Activated T-cell treated with anti-CD3 and anti-CD28 coated beads, Interleukin-2, amount 50 U/mL, for 72 hours (primary cell): ENCODE measurements around the gene CAGE1. TPM values are rescaled to one million over a fixed set of nuclear protein-coding genes. Genes with fewer than 3 reads are reported as not detected.

ENCODE experiments used
- ATAC-seq, 2 donors: fragments of 150-1000 bp; cut with Tn5 transposase; replicated peaks in 1 of 2; 2 replicates each; pipeline ENCODE4 v1.10.0; 2021; ENCODE audit warnings: moderate library complexity in 2 of 2, mild to moderate bottlenecking in 1 of 2
- DNase-seq, 2 donors: peaks; one replicate each; pipeline ENCODE4 v3.0.0; 2021 to 2022; ENCODE audit warnings: mixed read lengths in 1 of 2
- H3K27ac Mint-ChIP-seq: one replicate; pipeline ENCODE4 v1.8.0; 2022; ENCODE audit warnings: mild to moderate bottlenecking, moderate library complexity, mixed read lengths
- H3K27me3 Mint-ChIP-seq: one replicate; pipeline ENCODE4 v1.8.0; 2022; ENCODE audit warnings: low read depth, mixed read lengths
- H3K36me3 Mint-ChIP-seq, 2 donors: one replicate each; pipeline ENCODE4 v1.8.0; 2022; ENCODE audit warnings: mixed read lengths in 2 of 2, mild to moderate bottlenecking in 1 of 2; ENCODE audit not compliant: insufficient read depth in 2 of 2
- H3K4me1 Mint-ChIP-seq: one replicate; pipeline ENCODE4 v1.8.0; 2022; ENCODE audit warnings: low read depth, mixed read lengths
- H3K4me3 Mint-ChIP-seq, 2 donors: one replicate each; pipeline ENCODE4 v1.8.0; 2022; ENCODE audit warnings: mild to moderate bottlenecking in 2 of 2, mixed read lengths in 2 of 2, moderate library complexity in 2 of 2
- H3K9me3 Mint-ChIP-seq, 2 donors: one replicate each; pipeline ENCODE4 v1.8.0; 2022; ENCODE audit warnings: mixed read lengths in 2 of 2
- total RNA-seq, 2 donors: library from RNA; stranded (reverse); gene quantifications; one replicate each; pipeline ENCODE4 v1.2.3, GENCODE V29; 2022

CAGE1 gene
- total RNA-seq, 2 donors from 2014 or later = 0.25 to 0.31 TPM

DNA sequence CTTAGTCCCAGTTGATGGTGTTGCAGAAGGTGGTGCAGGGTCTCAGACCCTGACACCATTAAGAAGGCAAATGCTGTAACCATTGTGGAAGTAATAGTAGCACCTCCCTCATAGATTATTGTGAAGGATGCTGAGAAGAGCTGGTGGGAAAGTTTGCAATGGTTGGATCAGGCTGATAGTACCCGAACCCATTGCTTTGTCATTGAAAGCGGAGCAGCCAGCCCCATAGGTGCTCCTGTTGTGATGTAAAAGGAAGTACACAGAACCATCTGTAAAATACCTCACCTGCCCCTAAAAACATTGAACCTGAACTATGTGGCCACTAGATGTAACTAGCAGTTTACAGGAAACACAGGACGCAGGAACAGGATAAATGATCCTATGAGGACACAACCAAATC lies 31.5 kb upstream of the CAGE1 start:
- H3K4me3 Mint-ChIP-seq = no peak overlapping the region
- H3K4me1 Mint-ChIP-seq = no peaks in the 10 kb centered on the region

DNA sequence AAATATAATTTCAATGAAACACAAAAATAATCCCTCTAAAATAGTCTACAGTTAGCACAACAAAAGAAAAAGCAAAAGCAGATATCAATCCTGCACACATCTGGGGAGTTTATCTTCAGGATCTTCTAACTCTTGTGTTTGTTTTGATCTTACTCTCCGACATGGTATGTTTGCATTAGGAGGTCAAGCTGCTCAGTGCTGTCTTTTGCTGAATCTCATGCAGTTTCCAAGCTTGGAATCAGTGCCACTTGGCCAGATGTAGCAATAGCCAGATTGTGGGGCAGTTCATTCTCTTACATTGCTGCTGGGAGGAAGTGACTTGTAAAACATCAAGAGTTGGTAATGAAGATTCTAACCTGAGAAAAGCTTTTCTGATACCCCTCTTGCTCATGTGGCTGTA lies 29.5 kb upstream of the CAGE1 start:
- Mint-ChIP-seq H3K27me3 (no peaks in the 10 kb centered on the region), H3K27ac (no peak overlapping the region), H3K9me3 (no peaks in the 10 kb centered on the region), H3K4me3 (no peak overlapping the region), H3K36me3 (peaks cover 8 to 22% of the 10 kb centered on the region in 2 donors), H3K4me1 (no peaks in the 10 kb centered on the region)
- DNase-seq (no peak), ATAC-seq (no peak)

More for the DNA sequence above, 31.5 kb upstream of the CAGE1 start:
- H3K27ac Mint-ChIP-seq = no peak overlapping the region
- no peak for ATAC-seq
- H3K9me3 Mint-ChIP-seq = no peaks in the 10 kb centered on the region
- no peak for DNase-seq
- no peaks in the 10 kb centered on the region for H3K27me3 Mint-ChIP-seq
- H3K36me3 Mint-ChIP-seq = peaks cover 3 to 13% of the 10 kb centered on the region in 2 donors

DNA sequence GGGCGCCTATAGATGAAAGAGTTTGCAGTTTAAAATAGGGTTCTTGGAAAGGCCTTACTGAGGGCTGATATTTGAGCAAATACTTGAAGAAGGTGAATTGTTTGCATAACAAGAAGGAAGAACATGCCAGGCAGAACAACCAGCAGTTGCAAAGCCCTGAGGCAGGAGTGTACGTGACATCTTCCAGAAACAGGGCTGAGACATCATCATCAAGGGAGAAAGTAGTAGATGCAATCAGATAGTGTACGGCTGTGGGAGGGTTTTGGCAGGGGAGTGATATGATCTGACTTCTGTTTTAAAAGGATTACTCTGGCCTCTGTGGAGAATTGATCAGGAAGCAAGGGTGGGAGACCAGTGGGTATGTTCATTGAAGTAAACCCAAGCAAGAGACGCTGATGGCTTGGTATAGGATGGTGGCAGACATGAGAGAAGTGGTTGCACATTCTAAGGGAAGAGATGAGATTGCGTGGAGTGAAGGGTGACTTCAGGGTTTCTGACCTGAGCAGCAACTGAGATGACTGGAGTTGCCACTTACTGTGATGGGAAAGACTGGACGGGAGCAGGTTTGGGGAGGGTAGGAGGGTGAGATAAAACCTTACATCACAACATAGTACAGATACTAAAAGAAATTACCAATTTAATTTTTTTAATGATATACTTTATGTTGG lies 28.8 kb upstream of the CAGE1 start:
- ATAC-seq (no peak), DNase-seq (no peak)
- no peak overlapping the region for H3K4me3 Mint-ChIP-seq
- H3K27ac Mint-ChIP-seq = peak overlapping the region; percentile 7
- no peaks in the 10 kb centered on the region for H3K9me3 Mint-ChIP-seq
- H3K27me3 Mint-ChIP-seq = no peaks in the 10 kb centered on the region
- H3K4me1 Mint-ChIP-seq = no peaks in the 10 kb centered on the region
- peaks cover 9 to 22% of the 10 kb centered on the region in 2 donors for H3K36me3 Mint-ChIP-seq

DNA sequence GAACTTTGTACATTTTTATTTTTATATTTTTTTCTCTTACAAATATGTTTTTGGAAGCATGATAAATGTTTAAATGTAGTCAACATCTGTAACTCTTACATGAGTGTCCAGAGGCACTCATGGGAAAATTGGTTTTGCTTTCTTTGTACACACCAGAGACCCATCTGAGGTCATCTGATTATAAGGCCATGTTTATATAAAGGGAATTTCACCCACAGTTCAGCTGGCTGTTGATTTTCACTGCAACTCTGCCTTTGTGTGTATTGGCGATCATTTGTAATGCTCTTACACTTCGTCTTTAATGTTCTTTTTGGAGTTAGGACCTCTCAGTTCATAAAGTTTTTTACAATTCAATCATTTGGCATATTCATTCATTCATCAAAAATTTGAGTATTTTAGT lies 28.1 kb upstream of the CAGE1 start:
- DNase-seq (no peak), ATAC-seq (no peak)
- H3K4me1 Mint-ChIP-seq = no peaks in the 10 kb centered on the region
- H3K9me3 Mint-ChIP-seq = no peaks in the 10 kb centered on the region
- peak overlapping the region; percentile 7 for H3K27ac Mint-ChIP-seq
- no peak overlapping the region for H3K4me3 Mint-ChIP-seq
- peaks cover 9 to 22% of the 10 kb centered on the region in 2 donors for H3K36me3 Mint-ChIP-seq
- H3K27me3 Mint-ChIP-seq = no peaks in the 10 kb centered on the region

DNA sequence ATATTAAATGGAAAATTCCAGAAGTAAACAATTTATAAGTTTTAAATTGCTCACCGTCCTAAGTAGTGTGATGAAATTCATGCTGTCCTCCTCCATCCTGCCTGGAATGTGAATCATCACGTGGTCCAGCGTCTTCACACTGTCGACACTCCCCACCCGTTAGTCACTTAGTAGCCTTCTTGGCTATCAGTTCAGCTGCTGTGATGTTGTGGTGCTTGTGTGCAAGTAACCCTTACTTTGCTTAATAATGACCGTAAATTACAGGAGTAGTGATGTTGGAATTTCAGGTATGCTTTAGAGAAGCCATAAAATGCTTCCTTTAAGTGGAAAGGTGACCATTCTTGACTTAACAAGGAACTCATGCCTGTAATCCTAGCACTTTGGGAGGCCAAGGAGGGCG lies 25.3 kb upstream of the CAGE1 start:
- Mint-ChIP-seq H3K27ac (no peak overlapping the region), H3K36me3 (peaks cover 14 to 36% of the 10 kb centered on the region in 2 donors), H3K4me1 (no peaks in the 10 kb centered on the region), H3K9me3 (no peaks in the 10 kb centered on the region), H3K4me3 (no peak overlapping the region), H3K27me3 (no peaks in the 10 kb centered on the region)
- ATAC-seq = no peak
- no peak for DNase-seq

DNA sequence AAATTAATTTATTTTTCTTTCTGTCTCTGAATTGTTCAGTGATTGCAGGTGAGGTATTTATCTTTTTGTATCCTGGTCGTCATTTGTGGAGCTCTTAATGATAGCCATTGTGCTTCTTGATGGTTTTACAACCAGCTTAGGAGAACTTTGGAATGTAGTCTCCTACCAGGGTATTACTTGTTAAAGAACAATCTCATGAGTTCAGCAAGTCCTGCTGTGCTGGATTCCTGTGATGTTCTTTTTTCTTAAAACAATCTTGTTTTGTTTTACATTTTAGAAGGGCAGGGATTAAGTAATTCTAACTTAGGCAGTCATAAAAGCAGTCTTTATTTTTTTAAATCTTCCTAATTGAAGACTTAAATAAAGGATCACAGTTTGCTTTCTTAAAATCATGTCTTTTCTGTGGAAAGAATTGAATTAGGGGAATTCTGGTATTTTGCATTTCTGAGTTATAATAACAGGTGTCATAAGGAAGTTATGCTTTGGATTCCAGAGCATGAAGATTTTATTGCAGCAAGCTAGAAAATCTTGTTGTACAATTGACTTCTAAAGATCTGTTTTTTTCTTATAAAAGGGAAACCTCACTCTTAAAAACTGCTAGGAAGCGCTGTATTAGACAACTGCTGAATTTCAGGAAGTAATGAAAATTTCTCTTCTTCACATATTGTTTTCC lies 23.7 kb upstream of the CAGE1 start:
- H3K9me3 Mint-ChIP-seq = no peaks in the 10 kb centered on the region
- H3K36me3 Mint-ChIP-seq = peaks cover 11 to 38% of the 10 kb centered on the region in 2 donors

DNA sequence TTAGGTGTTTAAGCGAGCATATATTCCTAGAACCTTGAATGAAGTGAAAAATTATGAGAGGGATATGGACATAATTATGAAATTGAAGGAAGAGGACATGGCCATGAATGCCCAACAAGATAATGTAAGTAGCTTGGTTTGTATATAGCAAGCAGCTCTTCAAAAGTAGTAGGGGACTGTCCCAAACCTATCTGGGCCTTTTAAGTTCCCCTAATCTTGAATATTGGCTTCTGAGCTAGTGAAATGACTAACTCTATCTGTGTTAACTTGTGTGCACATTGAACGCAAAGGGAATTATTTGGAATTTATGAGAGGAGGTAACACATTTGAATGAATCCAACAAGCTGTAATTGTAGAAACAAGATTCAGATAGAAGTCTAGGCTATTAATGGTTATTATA lies 21.8 kb upstream of the CAGE1 start:
- no peak overlapping the region for H3K27ac Mint-ChIP-seq
- peaks cover 13 to 39% of the 10 kb centered on the region in 2 donors for H3K36me3 Mint-ChIP-seq
- ATAC-seq = no peak

More for the DNA sequence above, 23.7 kb upstream of the CAGE1 start:
- ATAC-seq (no peak), DNase-seq (no peak)
- H3K27me3 Mint-ChIP-seq = no peaks in the 10 kb centered on the region
- H3K27ac Mint-ChIP-seq = no peak overlapping the region
- no peak overlapping the region for H3K4me3 Mint-ChIP-seq
- H3K4me1 Mint-ChIP-seq = no peaks in the 10 kb centered on the region

DNA sequence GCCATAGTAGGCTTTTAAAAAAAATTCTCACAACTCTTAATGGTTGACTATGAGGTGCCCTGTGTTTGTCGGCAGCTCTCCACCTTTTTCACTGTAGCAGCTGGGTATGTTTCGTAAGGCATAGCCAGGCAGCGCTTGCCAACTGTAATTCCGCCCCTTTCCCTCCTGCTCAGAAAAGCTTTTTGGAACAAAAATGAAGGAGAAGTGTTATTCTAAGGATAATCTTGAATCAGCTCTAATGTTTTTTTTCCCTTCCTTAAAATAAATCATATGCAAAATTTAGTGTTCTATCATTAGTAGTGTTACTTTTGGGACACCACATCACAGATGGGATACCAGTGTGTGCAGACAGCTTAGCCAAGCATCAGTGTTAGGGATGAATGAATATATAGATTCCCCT lies 21.3 kb upstream of the CAGE1 start:
- H3K4me1 Mint-ChIP-seq = no peaks in the 10 kb centered on the region
- no peaks in the 10 kb centered on the region for H3K27me3 Mint-ChIP-seq
- no peak overlapping the region for H3K27ac Mint-ChIP-seq
- peaks cover 14 to 43% of the 10 kb centered on the region in 2 donors for H3K36me3 Mint-ChIP-seq
- DNase-seq = no peak
- no peak for ATAC-seq
- H3K9me3 Mint-ChIP-seq = no peaks in the 10 kb centered on the region
- H3K4me3 Mint-ChIP-seq = no peak overlapping the region

More for the DNA sequence above, 21.8 kb upstream of the CAGE1 start:
- DNase-seq = no peak
- Mint-ChIP-seq H3K4me3 (no peak overlapping the region), H3K27me3 (no peaks in the 10 kb centered on the region), H3K4me1 (no peaks in the 10 kb centered on the region), H3K9me3 (no peaks in the 10 kb centered on the region)

DNA sequence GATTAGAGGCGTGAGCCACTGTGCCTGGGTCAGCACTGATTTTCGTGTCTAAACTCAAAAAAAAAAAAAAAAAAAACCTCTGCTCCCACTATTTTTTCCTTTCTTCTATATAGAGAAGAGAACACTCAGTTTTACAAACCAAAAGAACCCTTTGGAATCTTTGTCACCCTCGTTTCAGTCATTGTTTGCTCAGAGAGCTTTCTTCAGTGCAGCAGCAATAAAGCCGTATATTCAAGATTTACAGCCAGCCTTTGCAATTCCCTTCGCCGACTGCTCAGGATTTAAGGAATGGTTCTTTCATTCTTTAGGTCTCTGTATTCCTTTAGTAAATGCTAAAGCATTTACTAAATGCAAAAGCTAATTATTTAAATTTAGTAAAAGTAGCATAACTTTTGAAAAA lies 20.2 kb upstream of the CAGE1 start:
- ATAC-seq = no peak
- Mint-ChIP-seq H3K36me3 (peaks cover 13 to 43% of the 10 kb centered on the region in 2 donors), H3K27ac (no peak overlapping the region), H3K9me3 (no peaks in the 10 kb centered on the region), H3K4me3 (no peak overlapping the region), H3K4me1 (no peaks in the 10 kb centered on the region), H3K27me3 (no peaks in the 10 kb centered on the region)
- no peak for DNase-seq

DNA sequence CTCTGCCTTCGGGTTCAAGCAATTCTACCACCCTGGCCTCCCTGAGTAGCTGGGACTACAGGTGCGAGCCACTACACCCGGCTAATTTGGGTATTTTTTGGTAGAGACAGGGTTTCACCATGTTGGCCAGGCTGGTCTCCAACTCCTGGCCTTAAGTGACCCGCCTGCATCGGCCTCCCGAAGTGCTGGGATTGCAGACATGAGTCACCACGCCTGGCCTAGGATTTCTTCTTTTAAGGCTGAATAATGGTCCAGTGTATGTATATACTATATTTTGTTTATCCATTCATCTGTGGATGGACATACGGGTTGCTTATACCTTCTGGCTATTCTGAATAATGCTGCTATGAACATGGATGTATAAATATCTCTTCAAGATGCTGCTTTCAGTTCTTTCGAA lies 17.2 kb upstream of the CAGE1 start:
- Mint-ChIP-seq H3K27me3 (no peaks in the 10 kb centered on the region), H3K36me3 (peaks cover 11 to 49% of the 10 kb centered on the region in 2 donors), H3K9me3 (no peaks in the 10 kb centered on the region), H3K4me1 (no peaks in the 10 kb centered on the region), H3K4me3 (no peak overlapping the region), H3K27ac (no peak overlapping the region)
- DNase-seq (no peak), ATAC-seq (no peak)

DNA sequence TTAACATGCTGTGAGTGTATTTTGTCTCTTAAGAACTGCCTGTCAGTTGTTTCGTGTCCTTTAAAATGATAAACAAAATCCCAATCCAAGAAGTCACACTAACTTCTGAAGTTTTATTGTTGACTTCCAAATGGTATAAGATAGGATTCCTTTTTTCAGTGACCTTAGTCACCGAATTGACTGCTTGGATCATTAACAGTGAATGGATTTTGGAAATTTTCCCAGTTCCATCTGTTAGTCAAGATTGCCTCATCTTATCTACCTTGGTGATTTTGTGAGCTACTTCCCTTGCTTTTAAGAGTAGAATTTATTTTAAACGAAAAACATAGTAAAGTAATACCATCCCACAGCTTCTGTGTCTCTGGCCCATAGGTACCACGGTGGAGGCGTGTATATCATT lies 15.0 kb upstream of the CAGE1 start:
- peak overlapping the region; percentile 39 for H3K27ac Mint-ChIP-seq

DNA sequence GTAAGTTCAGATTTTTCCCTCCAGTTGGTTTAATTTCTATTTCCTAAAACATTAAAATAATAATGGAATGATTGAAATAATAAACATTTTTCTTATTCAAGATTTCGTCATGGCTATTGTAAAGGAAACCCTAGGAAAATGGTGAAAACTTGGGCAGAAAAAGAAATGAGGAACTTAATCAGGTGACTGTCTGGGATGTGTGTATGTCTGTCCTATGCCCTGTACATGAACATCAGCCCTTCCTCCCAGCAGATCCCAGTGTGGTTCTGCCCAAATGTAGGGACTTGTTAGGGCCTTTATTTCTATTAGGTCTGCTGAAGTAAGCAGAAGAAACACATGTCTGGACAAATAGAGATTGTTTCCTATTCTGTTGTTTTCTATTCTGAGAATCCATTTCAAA lies 13.2 kb upstream of the CAGE1 start:
- Mint-ChIP-seq H3K4me3 (no peak overlapping the region), H3K27ac (no peak overlapping the region), H3K27me3 (no peaks in the 10 kb centered on the region), H3K4me1 (no peaks in the 10 kb centered on the region), H3K9me3 (no peaks in the 10 kb centered on the region), H3K36me3 (peaks cover 8 to 37% of the 10 kb centered on the region in 2 donors)
- ATAC-seq (no peak), DNase-seq (no peak)

More for the DNA sequence above, 15.0 kb upstream of the CAGE1 start:
- H3K4me3 Mint-ChIP-seq = no peak overlapping the region
- H3K36me3 Mint-ChIP-seq = peaks cover 8 to 39% of the 10 kb centered on the region in 2 donors
- no peaks in the 10 kb centered on the region for H3K9me3 Mint-ChIP-seq
- no peaks in the 10 kb centered on the region for H3K27me3 Mint-ChIP-seq
- ATAC-seq = no peak
- DNase-seq = no peak
- no peaks in the 10 kb centered on the region for H3K4me1 Mint-ChIP-seq

DNA sequence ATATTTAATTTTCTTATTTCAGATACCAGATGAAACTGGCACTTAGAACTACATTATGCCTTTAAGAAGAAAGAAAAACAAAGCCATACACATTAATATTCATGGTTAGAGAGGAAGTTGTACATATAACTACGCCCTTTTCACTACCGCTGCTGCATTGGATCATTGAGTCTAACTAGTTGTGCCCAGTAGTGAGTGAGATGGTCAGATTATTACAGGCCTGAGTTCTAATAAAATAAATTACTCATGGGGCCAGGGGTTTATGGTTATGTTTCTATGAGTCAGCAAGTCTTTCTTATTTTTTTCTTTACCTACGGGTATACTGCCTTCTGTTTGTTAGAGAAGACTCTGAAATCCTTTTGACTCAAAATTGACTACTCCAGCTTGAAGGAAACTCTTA lies 11.5 kb upstream of the CAGE1 start:
- Mint-ChIP-seq H3K4me1 (no peaks in the 10 kb centered on the region), H3K9me3 (no peaks in the 10 kb centered on the region), H3K36me3 (peaks cover 5 to 26% of the 10 kb centered on the region in 2 donors), H3K27me3 (no peaks in the 10 kb centered on the region), H3K27ac (peak overlapping the region; percentile 54), H3K4me3 (no peak overlapping the region)
- ATAC-seq (no peak), DNase-seq (no peak)

DNA sequence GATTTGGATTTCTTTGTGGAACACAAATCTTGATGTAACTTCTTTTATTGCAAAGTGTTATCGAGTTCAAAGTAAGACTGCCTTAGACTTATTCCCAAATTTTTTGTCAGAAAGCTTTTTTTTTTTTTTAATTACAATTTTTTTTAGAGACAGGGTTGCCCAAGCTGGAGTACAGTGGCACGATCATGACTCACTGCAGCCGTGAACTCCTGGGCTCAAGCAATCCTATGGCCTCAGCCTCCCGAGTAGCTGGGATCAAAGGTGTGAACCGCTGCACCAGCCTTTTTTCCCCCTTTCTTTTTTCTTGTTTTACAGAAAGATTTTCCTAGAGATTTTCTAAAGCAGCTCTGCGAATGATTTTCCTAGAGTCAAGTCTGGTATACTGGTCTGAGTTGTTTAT lies 2.9 kb upstream of the CAGE1 start:
- no peak for ATAC-seq
- Mint-ChIP-seq H3K4me3 (peak overlapping the region; percentile 12 to 88), H3K36me3 (peaks cover 4 to 30% of the 10 kb centered on the region in 2 donors), H3K27ac (no peak overlapping the region), H3K27me3 (no peaks in the 10 kb centered on the region), H3K4me1 (peaks cover 49% of the 10 kb centered on the region), H3K9me3 (no peaks in the 10 kb centered on the region)
- DNase-seq = no peak
